NCI-H2081 treated with DMSO at 0.1 percent for 48 hours (cell line): ENCODE measurements around the gene GJA8.
"Not testable (repeated sequence)": the region's sequence is repeated elsewhere in the genome, so short reads cannot be mapped to it uniquely, and the experiment has no call there.

Source experiments
- DNase-seq: peaks from one replicate; lab custom pipeline; 2025; lab: John Stamatoyannopoulos, UW

GJA8 gene

DNA sequence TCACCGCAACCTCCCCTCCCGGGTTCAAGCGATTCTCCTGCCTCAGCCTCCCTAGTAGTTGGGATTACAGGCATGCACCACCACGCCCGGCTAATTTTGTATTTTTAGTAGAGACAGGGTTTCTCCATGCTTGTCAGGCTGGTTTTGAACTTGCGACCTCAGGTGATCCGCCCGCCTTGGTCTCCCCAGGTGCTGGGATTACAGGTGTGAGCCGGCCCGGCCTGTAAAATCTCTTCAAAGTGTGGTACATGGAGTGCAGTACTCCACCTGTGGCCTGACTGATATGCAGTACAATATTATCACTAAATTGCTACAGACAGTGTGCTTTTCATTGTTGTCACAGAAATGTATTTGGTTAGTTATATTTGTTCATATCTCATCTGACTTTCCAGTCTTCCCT lies 25.1 kb downstream of the GJA8 start:
- DNase-seq = not testable (repeated sequence)

DNA sequence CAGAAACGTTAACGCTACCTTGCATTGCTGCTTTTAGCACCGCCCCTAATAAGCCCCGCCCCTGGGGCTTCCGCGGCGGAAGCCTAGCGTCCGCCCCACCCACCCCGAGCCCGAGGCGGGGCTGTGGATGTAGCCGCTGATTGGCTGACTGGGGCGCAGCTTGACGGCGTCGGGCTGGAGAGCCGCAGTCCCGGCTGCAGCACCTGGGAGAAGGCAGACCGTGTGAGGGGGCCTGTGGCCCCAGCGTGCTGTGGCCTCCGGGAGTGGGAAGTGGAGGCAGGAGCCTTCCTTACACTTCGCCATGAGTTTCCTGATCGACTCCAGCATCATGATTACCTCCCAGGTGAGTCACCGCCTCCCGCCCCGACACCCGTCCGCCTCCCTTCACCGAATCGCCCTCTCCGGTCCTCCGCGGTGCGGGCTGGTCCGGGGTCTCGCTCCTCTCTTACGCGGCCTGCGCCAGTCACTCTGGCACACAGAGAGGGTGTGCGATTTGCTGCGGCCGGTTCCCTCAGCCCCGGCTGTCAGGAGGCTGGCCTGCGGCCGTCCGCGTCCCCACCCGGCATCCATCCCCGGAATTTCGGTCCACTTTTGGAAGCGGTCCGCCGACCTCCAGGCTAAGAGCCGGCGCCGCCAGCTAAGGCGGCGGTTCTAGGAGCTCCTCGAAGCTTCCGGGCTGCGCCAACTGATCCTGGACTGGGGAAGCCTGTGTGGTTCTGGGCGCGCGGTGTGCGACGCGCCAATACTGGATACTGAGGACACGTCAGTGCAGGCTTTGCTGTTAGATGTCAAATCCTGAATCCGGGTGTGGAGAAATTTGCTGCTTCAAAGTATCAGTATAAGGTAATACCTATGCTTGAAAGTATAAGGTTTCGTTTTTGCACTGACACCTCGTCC lies 25.9 kb downstream of the GJA8 start, which contains the start of gene GPR89B:
Gene GPR89B, plus strand, starts transcription at position 185 of the 897 bp plus-strand sequence. Its CDS starts 117 bp downstream, at position 302.
- peak; percentile 68 for DNase-seq

DNA sequence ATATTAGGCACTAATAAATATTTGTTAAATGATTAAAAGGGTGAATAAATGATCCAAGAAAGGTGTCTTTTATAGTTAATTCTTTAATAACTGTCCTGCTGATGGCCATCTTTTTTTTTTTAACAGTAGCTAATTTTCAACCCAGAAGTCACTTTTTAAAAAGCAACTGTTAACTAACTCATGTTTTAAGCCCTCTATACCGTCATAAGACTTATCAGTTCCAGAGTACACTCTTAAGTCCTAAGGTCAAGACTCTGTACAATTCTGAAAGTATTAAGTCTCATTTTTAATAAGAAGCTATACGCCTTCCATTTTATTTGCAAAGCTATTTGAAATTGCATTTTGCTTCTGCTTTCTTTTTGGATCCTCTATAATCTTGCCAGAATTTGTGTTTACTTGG lies 28.5 kb downstream of the GJA8 start:
- DNase-seq = not testable (repeated sequence)

DNA sequence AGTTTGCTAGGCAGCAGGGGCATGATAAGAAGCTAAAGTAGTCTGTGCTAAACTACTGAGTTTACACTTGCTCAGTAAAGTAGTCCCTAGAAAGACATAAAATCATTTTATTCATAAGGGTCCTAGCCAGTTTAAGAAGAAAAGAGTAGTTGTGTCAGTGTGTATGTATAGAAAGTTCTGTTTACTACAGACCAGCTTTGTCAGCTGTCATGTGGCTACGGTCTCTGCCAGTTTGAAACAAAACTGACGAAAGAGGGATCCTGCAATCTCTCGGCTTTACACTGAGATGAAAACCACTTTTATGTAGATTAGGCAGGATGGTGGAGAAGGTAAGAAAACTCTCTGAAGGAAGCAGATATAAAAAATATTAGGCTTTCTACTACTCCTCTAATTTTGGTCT lies 32.7 kb downstream of the GJA8 start:
- not testable (repeated sequence) for DNase-seq

DNA sequence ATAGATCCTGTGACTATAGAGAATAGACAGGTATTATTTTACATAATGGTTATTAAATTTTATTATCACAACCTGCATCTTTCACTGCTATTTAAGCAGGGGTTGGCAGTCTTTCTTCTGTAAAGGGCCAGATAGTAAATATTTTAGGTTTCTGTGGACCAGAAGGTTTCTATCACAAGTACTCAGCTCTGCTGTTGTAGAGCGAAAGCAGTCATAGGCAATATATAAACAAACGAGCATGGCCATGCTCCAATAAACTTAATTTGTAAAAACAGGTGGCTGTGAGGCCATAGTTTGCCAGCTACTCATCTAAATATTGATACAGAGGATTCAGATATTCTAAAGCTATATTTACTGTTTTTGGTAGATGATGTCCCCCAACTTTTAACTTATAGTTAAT lies 37.9 kb downstream of the GJA8 start:
- DNase-seq = not testable (repeated sequence)

DNA sequence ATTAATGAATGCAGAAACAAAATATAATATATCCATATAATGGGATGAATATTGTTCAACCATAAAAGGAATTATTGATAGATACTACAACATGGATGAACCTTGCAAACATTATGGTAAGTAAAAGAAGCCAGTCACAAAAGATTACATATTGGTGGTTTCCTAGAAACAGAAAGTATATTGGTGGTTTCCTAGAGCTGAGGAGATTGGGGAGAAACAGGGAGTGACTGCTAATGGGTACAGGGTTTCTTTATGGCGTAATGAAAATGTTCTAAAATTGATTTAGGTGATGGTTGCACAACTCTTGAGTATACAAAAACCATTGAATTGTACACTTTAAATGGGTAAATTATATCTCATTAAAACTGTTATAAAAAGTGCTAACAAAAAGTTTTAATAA lies 40.0 kb downstream of the GJA8 start:
- not testable (repeated sequence) for DNase-seq

DNA sequence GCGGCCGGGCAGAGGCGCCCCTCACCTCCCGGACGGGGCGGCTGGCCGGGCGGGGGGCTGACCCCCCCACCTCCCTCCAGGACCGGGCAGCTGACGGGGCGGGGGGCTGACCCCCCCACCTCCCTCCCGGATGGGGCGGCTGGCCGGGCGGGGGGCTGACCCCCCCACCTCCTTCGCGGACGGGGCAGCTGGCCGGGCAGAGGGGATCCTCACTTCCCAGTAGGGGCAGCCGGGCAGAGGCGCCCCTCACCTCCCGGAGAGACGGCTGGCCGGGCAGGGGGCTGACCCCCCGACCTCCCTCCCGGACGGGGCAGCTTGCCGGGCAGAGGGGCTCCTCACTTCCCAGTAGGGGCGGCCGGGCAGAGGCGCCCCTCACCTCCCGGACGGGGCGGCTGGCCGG lies 46.9 kb downstream of the GJA8 start:
- not testable (repeated sequence) for DNase-seq
